ENCODE results near the gene PTGES3.
"Not testable (repeated sequence)": the region's sequence is repeated elsewhere in the genome, so short reads cannot be mapped to it uniquely, and the experiment has no call there.

PTGES3 gene

GRCh38 chr12:56688129-56688845 is at the start of gene PTGES3:
Gene PTGES3 (minus strand): TSS chr12:56688284. CDS start chr12:56687999, 285 bp downstream.
- peak; percentile 99 for DNase-seq

GRCh38 chr12:56728139-56728861 is 40.2 kb upstream of the PTGES3 start:
- DNase-seq = peak; percentile 27

GRCh38 chr12:56726196-56726675 is 38.2 kb upstream of the PTGES3 start:
- DNase-seq = not testable (repeated sequence)

GRCh38 chr12:56725723-56726102 is 37.6 kb upstream of the PTGES3 start:
- DNase-seq = no peak

- peak; percentile 100 for DNase-seq
Measured at GRCh38 chr12:56724972-56725722, 37.1 kb upstream of the PTGES3 start, which contains the start of gene NACA. Gene NACA (minus strand): TSS chr12:56725299. CDS start chr12:56724521, 778 bp downstream.

GRCh38 chr12:56724701-56724971 is 36.6 kb upstream of the PTGES3 start:
- DNase-seq = no peak

- DNase-seq = peak; percentile 66
Measured at GRCh38 chr12:56723889-56724700, 36.0 kb upstream of the PTGES3 start.

GRCh38 chr12:56723352-56723751 is 35.3 kb upstream of the PTGES3 start:
- no peak for DNase-seq

GRCh38 chr12:56722832-56723231 is 34.7 kb upstream of the PTGES3 start:
- DNase-seq = no peak

- no peak for DNase-seq
Measured at GRCh38 chr12:56721721-56722120, 33.6 kb upstream of the PTGES3 start.

GRCh38 chr12:56721216-56721615 is 33.1 kb upstream of the PTGES3 start:
- peak; percentile 12 for DNase-seq

GRCh38 chr12:56720731-56721151 is 32.7 kb upstream of the PTGES3 start:
- peak; percentile 38 for DNase-seq

- DNase-seq = peak; percentile 31
Measured at GRCh38 chr12:56719056-56719455, 31.0 kb upstream of the PTGES3 start.

GRCh38 chr12:56718636-56719035 is 30.6 kb upstream of the PTGES3 start:
- DNase-seq = peak; percentile 25

- DNase-seq = peak; percentile 36
Measured at GRCh38 chr12:56718149-56718548, 30.1 kb upstream of the PTGES3 start.

GRCh38 chr12:56716933-56717880 is 29.1 kb upstream of the PTGES3 start:
- peak; percentile 48 for DNase-seq

GRCh38 chr12:56716458-56716857 is 28.4 kb upstream of the PTGES3 start:
- peak; percentile 46 for DNase-seq

- DNase-seq = peak; percentile 51
Measured at GRCh38 chr12:56715798-56716197, 27.7 kb upstream of the PTGES3 start.

- peak; percentile 14 for DNase-seq
Measured at GRCh38 chr12:56714431-56714929, 26.4 kb upstream of the PTGES3 start.

GRCh38 chr12:56713345-56713744 is 25.3 kb upstream of the PTGES3 start:
- DNase-seq = no peak

- peak; percentile 17 for DNase-seq
Measured at GRCh38 chr12:56709759-56710376, 21.8 kb upstream of the PTGES3 start.
